ENCODE results near the gene MTIF2.
"Not testable (repeated sequence)": the region's sequence is repeated elsewhere in the genome, so short reads cannot be mapped to it uniquely, and the experiment has no call there.

MTIF2 gene

GRCh38 chr2:55186837-55187236 lies 82.2 kb downstream of the MTIF2 start:
- not testable (repeated sequence) for DNase-seq

Data from activated CD4-positive, alpha-beta T cell treated with anti-CD3 and anti-CD28 coated beads, Interleukin-2, Interleukin-6, amounts not matched to agents 100 ng/mL and 50 ng/mL, durations not matched to agents 16 hours and 8 hours (primary cell).